ENCODE measurements around the gene VPS35L.
"Not testable (repeated sequence)": the region's sequence is repeated elsewhere in the genome, so short reads cannot be mapped to it uniquely, and the experiment has no call there.

DNA sequence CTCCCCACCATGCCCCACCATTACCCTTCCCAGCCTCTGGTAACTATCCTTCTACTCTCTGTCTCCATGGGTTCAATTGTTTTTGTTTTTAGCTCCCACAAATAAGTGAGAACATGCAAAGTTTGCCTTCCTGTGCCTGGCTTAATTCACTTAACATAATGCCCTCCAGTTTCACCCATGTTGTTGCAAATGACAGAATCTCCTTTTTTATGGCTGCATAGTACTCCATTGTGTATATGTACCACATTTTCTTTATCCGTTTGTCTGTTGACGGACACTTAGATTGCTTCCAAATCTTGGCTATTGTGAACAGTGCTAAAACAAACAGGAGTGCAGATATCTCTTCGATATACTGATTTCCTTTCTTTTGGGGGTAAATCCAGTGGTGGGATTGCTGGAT is 109.8 kb downstream of the VPS35L start:
- TF ChIP-seq POLR2A, EP300 (IDR thresholded peaks at IDR 0.05): not testable (repeated sequence)
- TF ChIP-seq, protein P1, sequence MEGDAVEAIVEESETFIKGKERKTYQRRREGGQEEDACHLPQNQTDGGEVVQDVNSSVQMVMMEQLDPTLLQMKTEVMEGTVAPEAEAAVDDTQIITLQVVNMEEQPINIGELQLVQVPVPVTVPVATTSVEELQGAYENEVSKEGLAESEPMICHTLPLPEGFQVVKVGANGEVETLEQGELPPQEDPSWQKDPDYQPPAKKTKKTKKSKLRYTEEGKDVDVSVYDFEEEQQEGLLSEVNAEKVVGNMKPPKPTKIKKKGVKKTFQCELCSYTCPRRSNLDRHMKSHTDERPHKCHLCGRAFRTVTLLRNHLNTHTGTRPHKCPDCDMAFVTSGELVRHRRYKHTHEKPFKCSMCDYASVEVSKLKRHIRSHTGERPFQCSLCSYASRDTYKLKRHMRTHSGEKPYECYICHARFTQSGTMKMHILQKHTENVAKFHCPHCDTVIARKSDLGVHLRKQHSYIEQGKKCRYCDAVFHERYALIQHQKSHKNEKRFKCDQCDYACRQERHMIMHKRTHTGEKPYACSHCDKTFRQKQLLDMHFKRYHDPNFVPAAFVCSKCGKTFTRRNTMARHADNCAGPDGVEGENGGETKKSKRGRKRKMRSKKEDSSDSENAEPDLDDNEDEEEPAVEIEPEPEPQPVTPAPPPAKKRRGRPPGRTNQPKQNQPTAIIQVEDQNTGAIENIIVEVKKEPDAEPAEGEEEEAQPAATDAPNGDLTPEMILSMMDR (IDR thresholded peaks at IDR 0.05) = not testable (repeated sequence)

Measured in tibial nerve (tissue), 4 donors.